Measurements from ENCODE around the gene SHLD1. TPM values are rescaled to one million over a fixed set of nuclear protein-coding genes. Genes with fewer than 3 reads are reported as not detected.

Gene SHLD1
- total and polyA plus RNA-seq, 2 donors (not counting 3 experiments of a cell fraction or from before 2014, with no cell fraction given), result 4.7 to 6.3 TPM

- no TSS peak for BruUV-seq (replicated peaks)
- H3K4me2 ChIP-seq (ENCODE audit: insufficient read depth, low read length), result no peak overlapping the region
- POLR2A ChIA-PET, result no interaction called here
- no peaks in the 10 kb centered on the region for H4K20me1 ChIP-seq (replicated peaks; ENCODE audit: control insufficient read depth, extremely low read depth, insufficient read depth, low read length)
- DNase-seq (ENCODE audit: low read depth, low spot score) (no peak), FAIRE-seq (no peak)
- H3K36me3 ChIP-seq (ENCODE audit: control insufficient read depth in 2 of 2, extremely low read depth in 1 of 2, insufficient read depth in 2 of 2, low read length in 2 of 2), result no peaks in the 10 kb centered on the region
- H2AFZ ChIP-seq (ENCODE audit: low read depth, low read length), result no peak overlapping the region
- H3K9me1 ChIP-seq (replicated peaks; ENCODE audit: control insufficient read depth, extremely low read depth, insufficient read depth, low read length), result no peaks in the 10 kb centered on the region
- H3K27me3 ChIP-seq (ENCODE audit: control insufficient read depth in 2 of 2, insufficient read depth in 2 of 2, low read length in 2 of 2), result peaks cover 3 to 10% of the 10 kb centered on the region in 2 experiments
- no peak overlapping the region for H3K4me3 ChIP-seq (replicated peaks in 1 of 3; ENCODE audit: insufficient read depth in 1 of 3, low read depth in 1 of 3, low read length in 3 of 3)
- H3K9ac ChIP-seq (replicated peaks; ENCODE audit: extremely low read depth, insufficient read depth, low read length), result no peak overlapping the region
- no peaks in the 10 kb centered on the region for H3K4me1 ChIP-seq (ENCODE audit: control insufficient read depth, extremely low read depth, insufficient read depth, low read length)
- dilution Hi-C loops (cut with MboI; ENCODE audit: extremely low pct_ligation_motif_present, low sequenced_read_pairs), result no loop called here
- H3K27ac ChIP-seq (ENCODE audit: insufficient read depth, low read depth, low read length), result no peak overlapping the region
- TF ChIP-seq EZH2 (IDR thresholded peaks at IDR 0.05; ENCODE audit: borderline replicate concordance, low read depth, low read length, severe bottlenecking), result no peak
- no peak for TF ChIP-seq FOS (IDR thresholded peaks at IDR 0.05; ENCODE audit: borderline replicate concordance, insufficient read depth, low read length)
- no peak for TF ChIP-seq JUN (IDR thresholded peaks at IDR 0.05; ENCODE audit: borderline replicate concordance, insufficient read depth, insufficient read length, low read depth)
- TF ChIP-seq POLR2AphosphoS5 (IDR thresholded peaks at IDR 0.05; ENCODE audit: insufficient read depth, low read depth, low read length), result no peak
- TF ChIP-seq CTCF (IDR thresholded peaks at IDR 0.05; ENCODE audit: extremely low read depth in 1 of 2, insufficient read depth in 1 of 2, low read depth in 1 of 2, low read length in 2 of 2), result no peak
- TF ChIP-seq MYC (IDR thresholded peaks at IDR 0.05; ENCODE audit: low read depth, low read length), result no peak
- TF ChIP-seq MAX (IDR thresholded peaks at IDR 0.05; ENCODE audit: insufficient read depth, insufficient read length), result no peak
- no peak for TF ChIP-seq POLR2A (IDR thresholded peaks at IDR 0.05; ENCODE audit: low read depth, low read length)
- TF ChIP-seq GATA2 (IDR thresholded peaks at IDR 0.05; ENCODE audit: insufficient read depth, insufficient read length, low read depth, low read length), result no peak
- no peaks in the 10 kb centered on the region for H3K79me2 ChIP-seq (ENCODE audit: control insufficient read depth, insufficient read depth, low read length)
- CTCF ChIA-PET, result no interaction called here
- no peaks in the 10 kb centered on the region for H3K9me3 ChIP-seq (replicated peaks; ENCODE audit: control insufficient read depth, insufficient read depth, low read length)
- intact Hi-C loops (cut with micrococcal nuclease), result no loop called here
These were observed 136.6 kb downstream of the SHLD1 start for GRCh38 chr20:5886788-5887187.
